ENCODE data around the gene RPEL1. TPM values are rescaled to one million over a fixed set of nuclear protein-coding genes. Genes with fewer than 3 reads are reported as not detected.
"Not testable (repeated sequence)": the region's sequence is repeated elsewhere in the genome, so short reads cannot be mapped to it uniquely, and the experiment has no call there.

RPEL1 gene
- total and polyA plus RNA-seq, 2 donors from 2014 or later, result not detected

GRCh38 chr10:103215601-103216000 lies 30.1 kb upstream of the RPEL1 start:
- H3K36me3 ChIP-seq (ENCODE audit: control insufficient read depth in 2 of 3, insufficient read depth in 3 of 3, low read length in 3 of 3), result no peaks in the 10 kb centered on the region

GRCh38 chr10:103216362-103216761 lies 29.3 kb upstream of the RPEL1 start:
- H3K4me1 ChIP-seq (ENCODE audit: control insufficient read depth in 2 of 3, insufficient read depth in 2 of 3, low read depth in 1 of 3, low read length in 3 of 3); H3K9me3 ChIP-seq (ENCODE audit: control insufficient read depth in 2 of 3, insufficient read depth in 1 of 3, low read length in 3 of 3); DNase-seq; H3K4me3 ChIP-seq (ENCODE audit: low read length in 3 of 3); H3K9ac ChIP-seq (ENCODE audit: low read length in 3 of 3); H3K27ac ChIP-seq (ENCODE audit: low read depth in 2 of 2, low read length in 2 of 2); H3K36me3 ChIP-seq (ENCODE audit: control insufficient read depth in 2 of 3, insufficient read depth in 3 of 3, low read length in 3 of 3); H3K27me3 ChIP-seq (ENCODE audit: control insufficient read depth, insufficient read depth, low read length); FAIRE-seq; intact Hi-C loops (cut with DNase I): not testable (repeated sequence)

More at GRCh38 chr10:103215601-103216000, 30.1 kb upstream of the RPEL1 start:
- Histone ChIP-seq H3K4me1 (ENCODE audit: control insufficient read depth in 2 of 3, insufficient read depth in 2 of 3, low read depth in 1 of 3, low read length in 3 of 3) (no peaks in the 10 kb centered on the region), H3K27me3 (ENCODE audit: control insufficient read depth, insufficient read depth, low read length) (no peaks in the 10 kb centered on the region), H3K27ac (ENCODE audit: low read depth in 2 of 2, low read length in 2 of 2) (no peak overlapping the region), H3K9me3 (ENCODE audit: control insufficient read depth in 2 of 3, insufficient read depth in 1 of 3, low read length in 3 of 3) (no peaks in the 10 kb centered on the region), H3K9ac (ENCODE audit: low read length in 3 of 3) (no peak overlapping the region), H3K4me3 (ENCODE audit: low read length in 3 of 3) (no peak overlapping the region)
- intact Hi-C loops (cut with DNase I), result no loop called here
- FAIRE-seq (no peak), DNase-seq (no peak)
- TF ChIP-seq CTCF (IDR thresholded peaks at IDR 0.05; ENCODE audit: borderline replicate concordance, extremely low read depth, insufficient read depth), result no peak

- Histone ChIP-seq H3K36me3 (ENCODE audit: control insufficient read depth in 2 of 3, insufficient read depth in 3 of 3, low read length in 3 of 3) (no peaks in the 10 kb centered on the region), H3K27ac (ENCODE audit: low read depth in 2 of 2, low read length in 2 of 2) (no peak overlapping the region), H3K4me1 (ENCODE audit: control insufficient read depth in 2 of 3, insufficient read depth in 2 of 3, low read depth in 1 of 3, low read length in 3 of 3) (no peaks in the 10 kb centered on the region), H3K9me3 (ENCODE audit: control insufficient read depth in 2 of 3, insufficient read depth in 1 of 3, low read length in 3 of 3) (peaks cover 0 to 6% (median 2%) of the 10 kb centered on the region in 3 donors), H3K27me3 (ENCODE audit: control insufficient read depth, insufficient read depth, low read length) (no peaks in the 10 kb centered on the region), H3K4me3 (ENCODE audit: low read length in 3 of 3) (no peak overlapping the region), H3K9ac (ENCODE audit: low read length in 3 of 3) (no peak overlapping the region)
- intact Hi-C loops (cut with DNase I), result no loop called here
- no peak for TF ChIP-seq CTCF (IDR thresholded peaks at IDR 0.05; ENCODE audit: borderline replicate concordance, extremely low read depth, insufficient read depth)
- no peak for DNase-seq
- FAIRE-seq, result no peak
Observed at GRCh38 chr10:103224133-103224532, 21.6 kb upstream of the RPEL1 start.

- H3K27me3 ChIP-seq (ENCODE audit: control insufficient read depth, insufficient read depth, low read length); H3K27ac ChIP-seq (ENCODE audit: low read depth in 2 of 2, low read length in 2 of 2); intact Hi-C loops (cut with DNase I); DNase-seq; H3K9me3 ChIP-seq (ENCODE audit: control insufficient read depth in 2 of 3, insufficient read depth in 1 of 3, low read length in 3 of 3); H3K36me3 ChIP-seq (ENCODE audit: control insufficient read depth in 2 of 3, insufficient read depth in 3 of 3, low read length in 3 of 3); H3K9ac ChIP-seq (ENCODE audit: low read length in 3 of 3); H3K4me1 ChIP-seq (ENCODE audit: control insufficient read depth in 2 of 3, insufficient read depth in 2 of 3, low read depth in 1 of 3, low read length in 3 of 3); FAIRE-seq; H3K4me3 ChIP-seq (ENCODE audit: low read length in 3 of 3): not testable (repeated sequence)
Observed at GRCh38 chr10:103224721-103225120, 21.0 kb upstream of the RPEL1 start.

GRCh38 chr10:103225939-103226338 lies 19.7 kb upstream of the RPEL1 start:
- H3K4me3 ChIP-seq (ENCODE audit: low read length in 3 of 3), result no peak overlapping the region
- intact Hi-C loops (cut with DNase I), result no loop called here
- no peak for DNase-seq
- no peak overlapping the region for H3K27ac ChIP-seq (ENCODE audit: low read depth in 2 of 2, low read length in 2 of 2)
- no peak for FAIRE-seq
- H3K9me3 ChIP-seq (ENCODE audit: control insufficient read depth in 2 of 3, insufficient read depth in 1 of 3, low read length in 3 of 3), result peaks cover 0 to 6% (median 2%) of the 10 kb centered on the region in 3 donors
- no peak overlapping the region for H3K9ac ChIP-seq (ENCODE audit: low read length in 3 of 3)
- peaks cover 0 to 5% (median under 1%) of the 10 kb centered on the region in 3 donors for H3K4me1 ChIP-seq (ENCODE audit: control insufficient read depth in 2 of 3, insufficient read depth in 2 of 3, low read depth in 1 of 3, low read length in 3 of 3)
- no peaks in the 10 kb centered on the region for H3K36me3 ChIP-seq (ENCODE audit: control insufficient read depth in 2 of 3, insufficient read depth in 3 of 3, low read length in 3 of 3)
- TF ChIP-seq CTCF (IDR thresholded peaks at IDR 0.05; ENCODE audit: borderline replicate concordance, extremely low read depth, insufficient read depth), result no peak
- H3K27me3 ChIP-seq (ENCODE audit: control insufficient read depth, insufficient read depth, low read length), result no peaks in the 10 kb centered on the region
